ENCODE data around the gene DNAL4.

DNA sequence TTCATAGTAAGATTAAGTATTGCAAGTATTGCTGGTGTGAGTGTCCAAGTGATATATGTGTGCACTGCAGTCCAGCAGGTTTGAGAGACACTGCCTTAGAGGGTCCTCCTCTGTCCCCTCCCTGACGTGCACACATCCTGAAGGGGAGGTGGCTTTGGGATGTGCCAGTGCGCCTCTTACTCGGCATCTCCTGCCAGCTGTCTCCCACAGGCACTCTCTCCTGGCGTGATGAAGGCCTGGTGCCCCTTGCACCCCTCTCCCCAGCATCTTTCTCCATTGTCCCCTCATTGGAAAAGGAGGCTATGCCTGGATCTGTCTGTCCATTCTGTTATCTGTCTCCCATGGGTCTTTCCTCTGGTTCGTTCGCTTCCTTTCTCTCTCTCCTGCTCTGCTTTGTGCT, 64.0 kb downstream of the DNAL4 start:
- TF ChIP-seq, protein P1, sequence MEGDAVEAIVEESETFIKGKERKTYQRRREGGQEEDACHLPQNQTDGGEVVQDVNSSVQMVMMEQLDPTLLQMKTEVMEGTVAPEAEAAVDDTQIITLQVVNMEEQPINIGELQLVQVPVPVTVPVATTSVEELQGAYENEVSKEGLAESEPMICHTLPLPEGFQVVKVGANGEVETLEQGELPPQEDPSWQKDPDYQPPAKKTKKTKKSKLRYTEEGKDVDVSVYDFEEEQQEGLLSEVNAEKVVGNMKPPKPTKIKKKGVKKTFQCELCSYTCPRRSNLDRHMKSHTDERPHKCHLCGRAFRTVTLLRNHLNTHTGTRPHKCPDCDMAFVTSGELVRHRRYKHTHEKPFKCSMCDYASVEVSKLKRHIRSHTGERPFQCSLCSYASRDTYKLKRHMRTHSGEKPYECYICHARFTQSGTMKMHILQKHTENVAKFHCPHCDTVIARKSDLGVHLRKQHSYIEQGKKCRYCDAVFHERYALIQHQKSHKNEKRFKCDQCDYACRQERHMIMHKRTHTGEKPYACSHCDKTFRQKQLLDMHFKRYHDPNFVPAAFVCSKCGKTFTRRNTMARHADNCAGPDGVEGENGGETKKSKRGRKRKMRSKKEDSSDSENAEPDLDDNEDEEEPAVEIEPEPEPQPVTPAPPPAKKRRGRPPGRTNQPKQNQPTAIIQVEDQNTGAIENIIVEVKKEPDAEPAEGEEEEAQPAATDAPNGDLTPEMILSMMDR (IDR thresholded peaks at IDR 0.05; ENCODE audit: low read depth, low read length): no peak
- TF ChIP-seq EZH2phosphoT487 (IDR thresholded peaks at IDR 0.05; ENCODE audit: low read depth): no peak

Measured in OCI-LY3 (cell line).